ENCODE measurements around the gene TRAPPC10.

- TF ChIP-seq CTCF (IDR thresholded peaks at IDR 0.05) (no peak), POLR2A (IDR thresholded peaks at IDR 0.05) (no peak)
Measured at GRCh38 chr21:43991447-43991991, 20.6 kb upstream of the TRAPPC10 start.
